Measurements from ENCODE around the gene ARHGAP19. TPM values are rescaled to one million over a fixed set of nuclear protein-coding genes. Genes with fewer than 3 reads are reported as not detected.

ARHGAP19 gene
- total and polyA plus RNA-seq, 2 of the 8 experiments (the other 6 are each of a cell fraction or from before 2014, with no cell fraction given) = 13.3 to 32.1 TPM

- H2BK12ac ChIP-seq (ENCODE audit: low read depth, low read length) = no peak overlapping the region
- no peaks in the 10 kb centered on the region for H3K9me3 ChIP-seq (ENCODE audit: insufficient read depth in 2 of 2, low read depth in 1 of 2, low read length in 1 of 2)
- no peak overlapping the region for H2BK120ac ChIP-seq (replicated peaks; ENCODE audit: low read depth, low read length)
- H3K56ac ChIP-seq (replicated peaks; ENCODE audit: insufficient read length, low read depth, low read length) = no peak overlapping the region
- H3K4ac ChIP-seq (replicated peaks; ENCODE audit: insufficient read length, low read depth, low read length) = no peak overlapping the region
- H3K27me3 ChIP-seq (replicated peaks in 1 of 4; ENCODE audit: control insufficient read depth in 3 of 4, extremely low read depth in 1 of 4, insufficient read depth in 3 of 4, low read length in 3 of 4) = no peaks in the 10 kb centered on the region
- H4K20me1 ChIP-seq (replicated peaks in 1 of 2; ENCODE audit: control insufficient read depth in 1 of 2, insufficient read depth in 2 of 2, low read length in 2 of 2) = peaks cover 3 to 4% of the 10 kb centered on the region in 2 experiments
- 86% methylated on average over 3 of the region's 3 CpGs; no CpG with 5 or more reads in 1 of the 2 experiments for WGBS, 2 experiments (ENCODE audit: extremely low coverage in 1 of 2, insufficient coverage in 1 of 2, insufficient read length in 1 of 2, insufficient replicate concordance in 2 of 2, low coverage in 1 of 2, low lambda C conversion rate in 2 of 2, missing lambda C conversion rate in 1 of 2)
- no peak overlapping the region for H3K23ac ChIP-seq (ENCODE audit: insufficient read length)
- H3K79me1 ChIP-seq (ENCODE audit: low read depth, low read length) = no peaks in the 10 kb centered on the region
- H3K79me2 ChIP-seq (ENCODE audit: control insufficient read depth in 1 of 2, insufficient read depth in 2 of 2, low read length in 2 of 2) = no peaks in the 10 kb centered on the region
- H3K4me3 ChIP-seq (ENCODE audit: extremely low read depth in 1 of 4, insufficient read depth in 2 of 4, low read depth in 3 of 4, low read length in 4 of 4) = no peak overlapping the region
- H3K4me2 ChIP-seq (ENCODE audit: insufficient read depth in 1 of 2, low read depth in 2 of 2, low read length in 2 of 2) = no peak overlapping the region
- ChIA-PET CTCF (ENCODE audit: partially characterized antibody) (interaction anchor here (0.6 to 44.6 kb wide), 11 partner anchors 8 to 170 kb away, joined by 3 to 1348 read pairs (median 5); no protein-coding TSS in a partner anchor), POLR2A (ENCODE audit: partially characterized antibody) (interaction anchor here (2.2 kb wide), 1 partner anchor 10 kb away, joined by 6 read pairs; no protein-coding TSS in a partner anchor)
- DNase-seq (ENCODE audit: low read depth in 1 of 2, low spot score in 2 of 2) (no peak), FAIRE-seq (no peak)
- no peak overlapping the region for H2BK5ac ChIP-seq (ENCODE audit: low read depth, low read length)
- H3K9ac ChIP-seq (replicated peaks in 1 of 4; ENCODE audit: extremely low read depth in 1 of 4, low read depth in 3 of 4, low read length in 3 of 4) = no peak overlapping the region
- TF ChIP-seq NRF1 (IDR thresholded peaks at IDR 0.05; ENCODE audit: low read depth, low read length) = no peak
- peaks cover 0 to 2% (median 0%) of the 10 kb centered on the region in 4 experiments; a peak in 1 of 8 replicates for H3K36me3 ChIP-seq (ENCODE audit: control insufficient read depth in 2 of 4, insufficient read depth in 4 of 4, low read length in 3 of 4)
- no peak overlapping the region for H4K8ac ChIP-seq (ENCODE audit: extremely low read depth, insufficient read depth, low read length)
- no peak overlapping the region for H4K5ac ChIP-seq (ENCODE audit: insufficient read length, low read depth, low read length)
- H3K23me2 ChIP-seq (ENCODE audit: low read depth, low read length) = no peaks in the 10 kb centered on the region
- no peak overlapping the region for H3K27ac ChIP-seq (ENCODE audit: low read depth, low read length)
- peaks cover 0 to 7% (median 4%) of the 10 kb centered on the region in 4 experiments; a peak in 6 of 7 replicates for H3K4me1 ChIP-seq (replicated peaks in 1 of 4; ENCODE audit: control insufficient read depth in 3 of 4, insufficient read depth in 4 of 4, low read length in 3 of 4)
- H2AFZ ChIP-seq (ENCODE audit: low read length) = no peak overlapping the region
- no peak overlapping the region for H2BK20ac ChIP-seq (ENCODE audit: low read length)
- no peak overlapping the region for H3K14ac ChIP-seq (ENCODE audit: insufficient read length)
- no peak overlapping the region for H2AK5ac ChIP-seq (ENCODE audit: low read depth, low read length)
- no peak overlapping the region for H2BK15ac ChIP-seq (ENCODE audit: low read length)
- no peak overlapping the region for H3K18ac ChIP-seq (ENCODE audit: extremely low read depth, low read length)
- no peak overlapping the region for H4K91ac ChIP-seq (replicated peaks; ENCODE audit: insufficient read length, low read length)
These were observed 72.1 kb downstream of the ARHGAP19 start for GRCh38 chr10:97220355-97220754.
